NK-92 treated with Interleukin-12 subunit alpha and Interleukin-12 subunit beta, amount 100 ng/mL, for 24 hours (cell line): ENCODE results near the gene ANKRD11.

ENCODE experiments used
- DNase-seq: peaks from one replicate; lab custom pipeline; 2025; lab: John Stamatoyannopoulos, UW

ANKRD11 gene

GRCh38 chr16:89297156-89297874, 193.0 kb downstream of the ANKRD11 start:
- no peak for DNase-seq

GRCh38 chr16:89295915-89296314, 194.4 kb downstream of the ANKRD11 start:
- DNase-seq, result no peak

- no peak for DNase-seq
Measured at GRCh38 chr16:89295071-89295900, 195.1 kb downstream of the ANKRD11 start.

- DNase-seq, result no peak
Measured at GRCh38 chr16:89294486-89294885, 195.9 kb downstream of the ANKRD11 start.

GRCh38 chr16:89293276-89294143, 196.9 kb downstream of the ANKRD11 start:
- DNase-seq, result no peak

GRCh38 chr16:89292443-89293078, 197.8 kb downstream of the ANKRD11 start:
- no peak for DNase-seq

GRCh38 chr16:89291776-89292175, 198.6 kb downstream of the ANKRD11 start:
- DNase-seq, result no peak

- no peak for DNase-seq
Measured at GRCh38 chr16:89291363-89291762, 199.0 kb downstream of the ANKRD11 start.

- no peak for DNase-seq
Measured at GRCh38 chr16:89290887-89291286, 199.5 kb downstream of the ANKRD11 start.

GRCh38 chr16:89290472-89290871, 199.9 kb downstream of the ANKRD11 start:
- DNase-seq, result no peak

- peak; percentile 16 for DNase-seq
Measured at GRCh38 chr16:89289428-89290395, 200.6 kb downstream of the ANKRD11 start.

- DNase-seq, result no peak
Measured at GRCh38 chr16:89288966-89289365, 201.4 kb downstream of the ANKRD11 start.

- no peak for DNase-seq
Measured at GRCh38 chr16:89288577-89288844, 201.8 kb downstream of the ANKRD11 start.

GRCh38 chr16:89287777-89288576, 202.4 kb downstream of the ANKRD11 start:
- DNase-seq, result no peak

GRCh38 chr16:89286096-89286495, 204.3 kb downstream of the ANKRD11 start:
- no peak for DNase-seq

- DNase-seq, result no peak
Measured at GRCh38 chr16:89285381-89285780, 205.0 kb downstream of the ANKRD11 start.

- no peak for DNase-seq
Measured at GRCh38 chr16:89283449-89283848, 206.9 kb downstream of the ANKRD11 start.

- no peak for DNase-seq
Measured at GRCh38 chr16:89282523-89282922, 207.8 kb downstream of the ANKRD11 start.

GRCh38 chr16:89281829-89282228, 208.5 kb downstream of the ANKRD11 start:
- DNase-seq, result no peak

GRCh38 chr16:89281189-89281577, 209.2 kb downstream of the ANKRD11 start:
- no peak for DNase-seq
